HCT116 (cell line): ENCODE results near the gene DIAPH3. TPM values are rescaled to one million over a fixed set of nuclear protein-coding genes. Genes with fewer than 3 reads are reported as not detected.

Source experiments
- ATAC-seq: fragments of 200-7000 bp; cut with Tn5 transposase; 2 replicates; pipeline ENCODE4 v1.9.1; 2020; ENCODE audit warnings: mild to moderate bottlenecking, moderate library complexity
- BruUV-seq: library from RNA; stranded (reverse); fragments of 400-500 nt; replicated peaks from 2 replicates; lab custom pipeline; 2021; lab: Mats Ljungman, UMichigan
- CTCF ChIA-PET: fragments of 300-600 bp; sonication (Branson Sonifier 250); formaldehyde crosslinking; loops from one replicate; lab custom pipeline; 2021; ENCODE audit warnings: antibody characterized with exemption; lab: Charles Lee
- POLR2A ChIA-PET: fragments of 300-600, 350-600 bp; sonication (Branson Sonifier 250); formaldehyde crosslinking; loops from one replicate; lab custom pipeline; 2021; ENCODE audit warnings: antibody characterized with exemption; lab: Charles Lee
- RAD21 ChIA-PET, 2 experiments: fragments of 300-600 bp; sonication (Branson Sonifier 250); formaldehyde crosslinking; loops; one replicate each; lab custom pipeline; 2023; ENCODE audit warnings: low total read pairs in 2 of 2; ENCODE audit not compliant: uncharacterized antibody in 2 of 2, unreplicated experiment in 2 of 2, low non-redundant PET in 1 of 2; lab: Charles Lee
- DNase-seq: peaks from one replicate; pipeline ENCODE4 v3.0.0-alpha.2; 2010; ENCODE audit warnings: low read depth, low spot score
- H2AFZ ChIP-seq: fragments of 200-600 bp; shearing (Covaris generic), sonication (generic); 2 replicates; pipeline ENCODE4 v1.6.1; 2017; ENCODE audit warnings: low read depth, mixed run types, mixed read lengths, antibody characterized with exemption, low read length; ENCODE audit not compliant: poor library complexity, severe bottlenecking
- H3K27ac ChIP-seq: 2 replicates; pipeline ENCODE4 v1.5.1; 2012; ENCODE audit warnings: low read depth, low read length
- H3K27me3 ChIP-seq: fragments of 200-600 bp; sonication (generic); 2 replicates; pipeline ENCODE4 v1.6.1; 2016; ENCODE audit warnings: mixed run types, low read length, mixed read lengths; ENCODE audit not compliant: insufficient read depth
- H3K36me3 ChIP-seq, 2 experiments: fragments of 200-500 bp in 1 of 2; fragments of 200-600 bp in 1 of 2; sonication (Bioruptor generic) in 1 of 2; sonication (generic) in 1 of 2; 2 replicates each; pipeline versions ENCODE4 v1.5.1 to v1.6.1; 2014 to 2016; ENCODE audit warnings: low read length in 2 of 2, inconsistent platforms in 1 of 2, mixed read lengths in 1 of 2, mixed run types in 1 of 2; ENCODE audit not compliant: insufficient read depth in 2 of 2, control insufficient read depth in 1 of 2
- H3K4me1 ChIP-seq, 2 experiments: fragments of 200-600 bp in 1 of 2; sonication (generic) in 1 of 2; 2 replicates each; pipeline versions ENCODE4 v1.5.1 to v1.6.1; 2012 to 2017; ENCODE audit warnings: low read length in 2 of 2, inconsistent platforms in 1 of 2, mild to moderate bottlenecking in 1 of 2, mixed read lengths in 1 of 2, mixed run types in 1 of 2, moderate library complexity in 1 of 2; ENCODE audit not compliant: insufficient read depth in 2 of 2, control insufficient read depth in 1 of 2
- H3K4me2 ChIP-seq: fragments of 200-600 bp; sonication (generic); 2 replicates; pipeline ENCODE4 v1.6.1; 2017; ENCODE audit warnings: mixed run types, low read length, mixed read lengths
- H3K4me3 ChIP-seq, 2 experiments: fragments of 200-600 bp in 1 of 2; sonication (generic) in 1 of 2; replicated peaks in 1 of 2; 2 replicates each; pipeline ENCODE4 v1.5.1; 2011 to 2016; ENCODE audit warnings: low read length in 2 of 2, control low read depth in 1 of 2, low read depth in 1 of 2, mild to moderate bottlenecking in 1 of 2, mixed read lengths in 1 of 2, mixed run types in 1 of 2
- H3K79me2 ChIP-seq: fragments of 200-600 bp; sonication (generic); 2 replicates; pipeline ENCODE4 v1.6.1; 2017; ENCODE audit warnings: mild to moderate bottlenecking, mixed run types, low read length, moderate library complexity, mixed read lengths; ENCODE audit not compliant: insufficient read depth
- H3K9ac ChIP-seq: fragments of 200-600 bp; sonication (generic); 2 replicates; pipeline ENCODE4 v1.6.1; 2016; ENCODE audit warnings: low read length, mixed read lengths
- H3K9me2 ChIP-seq: fragments of 200-600 bp; sonication (generic), shearing (Covaris generic); 2 replicates; pipeline ENCODE4 v1.6.1; 2017; ENCODE audit warnings: mixed run types, mild to moderate bottlenecking, moderate library complexity; ENCODE audit not compliant: insufficient read depth
- H3K9me3 ChIP-seq, 2 experiments: fragments of 200-500 bp in 1 of 2; fragments of 200-600 bp in 1 of 2; sonication (Bioruptor generic) in 1 of 2; sonication (generic) in 1 of 2; 2 replicates each; pipeline ENCODE4 v1.6.1; 2014 to 2017; ENCODE audit warnings: low read length in 2 of 2, mixed read lengths in 2 of 2, inconsistent platforms in 1 of 2, low read depth in 1 of 2, mild to moderate bottlenecking in 1 of 2, mixed run types in 1 of 2, moderate library complexity in 1 of 2; ENCODE audit not compliant: control insufficient read depth in 1 of 2, insufficient read depth in 1 of 2
- H4K20me1 ChIP-seq: fragments of 200-600 bp; sonication (generic), shearing (Covaris generic); 2 replicates; pipeline ENCODE4 v1.6.1; 2017; ENCODE audit warnings: mixed run types, mild to moderate bottlenecking, moderate library complexity; ENCODE audit not compliant: insufficient read depth
- ATF3 ChIP-seq: IDR thresholded peaks from 2 replicates; pipeline ENCODE4 v1.6.1; 2012
- CBX3 ChIP-seq: IDR thresholded peaks from 2 replicates; pipeline ENCODE4 v1.6.1; 2012; ENCODE audit warnings: low read depth
- CEBPB ChIP-seq: IDR thresholded peaks from 2 replicates; pipeline ENCODE4 v1.6.1; 2012; ENCODE audit warnings: low read depth
- EGR1 ChIP-seq: IDR thresholded peaks from 2 replicates; pipeline ENCODE4 v1.6.1; 2012; ENCODE audit warnings: low read depth
- ELF1 ChIP-seq: IDR thresholded peaks from 2 replicates; pipeline ENCODE4 v1.6.1; 2012; ENCODE audit warnings: low read depth, borderline replicate concordance
- EZH2 ChIP-seq: fragments of 200-600 bp; sonication (generic); IDR thresholded peaks from 2 replicates; pipeline ENCODE4 v1.6.1; 2017; ENCODE audit warnings: antibody characterized with exemption, mixed run types
- EZH2phosphoT487 ChIP-seq: fragments of 200-600 bp; IDR thresholded peaks from 2 replicates; pipeline ENCODE4 v1.6.1; 2018; ENCODE audit warnings: antibody characterized with exemption, borderline replicate concordance
- JUND ChIP-seq: IDR thresholded peaks from 2 replicates; pipeline ENCODE4 v1.6.1; 2012
- POLR2A ChIP-seq: IDR thresholded peaks from 2 replicates; pipeline ENCODE4 v1.7.0; 2011; ENCODE audit warnings: borderline replicate concordance; ENCODE audit not compliant: insufficient read depth, insufficient read length; ENCODE audit errors: extremely low read depth
- RAD21 ChIP-seq: IDR thresholded peaks from 2 replicates; pipeline ENCODE4 v1.6.1; 2012; ENCODE audit warnings: low read depth, mild to moderate bottlenecking
- SIN3A ChIP-seq: IDR thresholded peaks from 2 replicates; pipeline ENCODE4 v1.6.1; 2012; ENCODE audit warnings: low read depth
- SP1 ChIP-seq: IDR thresholded peaks from 2 replicates; pipeline ENCODE4 v1.6.1; 2012; ENCODE audit warnings: low read depth
- SRF ChIP-seq: IDR thresholded peaks from 2 replicates; pipeline ENCODE4 v1.6.1; 2012; ENCODE audit warnings: low read depth
- TCF7L2 ChIP-seq: IDR thresholded peaks from 2 replicates; pipeline ENCODE4 v1.7.0; 2011; ENCODE audit warnings: borderline replicate concordance, inconsistent platforms; ENCODE audit not compliant: insufficient read depth, insufficient read length; ENCODE audit errors: extremely low read depth
- YY1 ChIP-seq: IDR thresholded peaks from 2 replicates; pipeline ENCODE4 v1.6.1; 2011; ENCODE audit warnings: low read length, low read depth, moderate library complexity, mild to moderate bottlenecking; ENCODE audit not compliant: insufficient replicate concordance; ENCODE audit errors: extremely low read depth
- ZFX ChIP-seq: fragments of 450-650 bp; IDR thresholded peaks from 2 replicates; pipeline ENCODE4 v1.6.1; 2017
- intact Hi-C: fragments of 100-400 bp; cut with micrococcal nuclease; formaldehyde crosslinking; loops from 2 replicates; pipeline ENCODE4 v1.10.0; 2022
- total RNA-seq: library from RNA; stranded (reverse); gene quantifications from one replicate; pipeline ENCODE4 v1.2.1, GENCODE V29; 2021; ENCODE audit not compliant: unreplicated experiment
- TF ChIP-seq, protein P1 (sequence below): IDR thresholded peaks from 2 replicates; pipeline ENCODE4 v1.6.1; 2011; ENCODE audit warnings: mild to moderate bottlenecking, low read length, moderate library complexity; ENCODE audit not compliant: insufficient replicate concordance; ENCODE audit errors: extremely low read depth
- TF ChIP-seq, protein P2 (sequence below): IDR thresholded peaks from 2 replicates; pipeline ENCODE4 v1.6.1; 2012; ENCODE audit warnings: low read depth

DIAPH3 gene
- total RNA-seq, 1 experiment from 2014 or later: 22.8 TPM

GRCh38 chr13:59861676-59862075, 302.1 kb downstream of the DIAPH3 start:
- ATAC-seq: no peak
- no peak for TF ChIP-seq YY1
- no peak for TF ChIP-seq CEBPB
- TF ChIP-seq EZH2phosphoT487: no peak
- no peak for TF ChIP-seq EGR1
- TF ChIP-seq SRF: no peak
- no peak for TF ChIP-seq CBX3
- no peak for TF ChIP-seq POLR2A
- TF ChIP-seq SP1: no peak
- TF ChIP-seq, all 23 proteins: peak for 0
- Histone ChIP-seq H4K20me1 (no peaks in the 10 kb centered on the region), H3K4me2 (no peak overlapping the region), H3K27me3 (no peaks in the 10 kb centered on the region), H3K9me3 (no peaks in the 10 kb centered on the region), H3K27ac (no peak overlapping the region), H3K4me3 (no peak overlapping the region), H3K9ac (no peak overlapping the region), H3K36me3 (no peaks in the 10 kb centered on the region), H3K79me2 (no peaks in the 10 kb centered on the region), H2AFZ (no peak overlapping the region), H3K4me1 (no peaks in the 10 kb centered on the region), H3K9me2 (no peaks in the 10 kb centered on the region)
- intact Hi-C loops: no loop called here
- ChIA-PET POLR2A (no interaction called here), RAD21 (no interaction called here), CTCF (no interaction called here)
- DNase-seq: no peak
- BruUV-seq: no TSS peak

DNA sequence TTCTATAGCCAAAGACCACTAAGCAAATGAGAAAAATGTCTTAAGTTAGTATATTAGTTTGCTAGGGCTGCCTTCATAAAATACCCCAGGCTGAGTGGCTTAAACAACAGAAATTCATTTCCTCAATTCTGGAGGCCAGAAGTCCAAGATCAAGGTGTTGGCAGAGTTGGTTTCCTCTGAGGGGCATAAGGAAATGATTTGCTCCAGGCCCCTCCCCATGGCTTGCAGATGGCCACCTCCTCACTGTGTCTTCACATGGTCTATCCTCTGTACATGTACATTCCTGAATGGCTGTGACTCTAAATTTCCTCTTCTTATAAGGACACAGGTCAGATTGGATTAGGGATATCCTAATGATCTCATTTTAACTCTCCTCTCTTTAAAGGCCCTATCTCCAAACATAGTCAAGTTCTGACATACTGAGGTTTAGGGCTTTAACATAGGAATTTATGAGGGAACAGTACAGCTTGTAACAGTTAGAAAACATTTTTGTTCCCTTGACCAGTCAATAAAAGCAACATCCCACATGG, 307.4 kb downstream of the DIAPH3 start:
- Histone ChIP-seq H3K9me3 (no peaks in the 10 kb centered on the region), H3K4me1 (no peaks in the 10 kb centered on the region), H3K4me2 (no peak overlapping the region), H3K9me2 (no peaks in the 10 kb centered on the region), H3K79me2 (no peaks in the 10 kb centered on the region), H3K4me3 (no peak overlapping the region), H3K9ac (no peak overlapping the region), H3K36me3 (no peaks in the 10 kb centered on the region), H4K20me1 (no peaks in the 10 kb centered on the region), H3K27me3 (no peaks in the 10 kb centered on the region), H2AFZ (no peak overlapping the region), H3K27ac (no peak overlapping the region)
- DNase-seq (no peak), ATAC-seq (no peak)
- CTCF ChIA-PET: no interaction called here
- intact Hi-C loops: no loop called here
- POLR2A ChIA-PET: no interaction called here
- RAD21 ChIA-PET: no interaction called here
- BruUV-seq: no TSS peak
- TF ChIP-seq JUND (no peak), ATF3 (no peak), CEBPB (no peak), RAD21 (no peak), TCF7L2 (no peak), EZH2 (no peak), ELF1 (no peak), SIN3A (no peak), ZFX (no peak)
- TF ChIP-seq, protein P1, sequence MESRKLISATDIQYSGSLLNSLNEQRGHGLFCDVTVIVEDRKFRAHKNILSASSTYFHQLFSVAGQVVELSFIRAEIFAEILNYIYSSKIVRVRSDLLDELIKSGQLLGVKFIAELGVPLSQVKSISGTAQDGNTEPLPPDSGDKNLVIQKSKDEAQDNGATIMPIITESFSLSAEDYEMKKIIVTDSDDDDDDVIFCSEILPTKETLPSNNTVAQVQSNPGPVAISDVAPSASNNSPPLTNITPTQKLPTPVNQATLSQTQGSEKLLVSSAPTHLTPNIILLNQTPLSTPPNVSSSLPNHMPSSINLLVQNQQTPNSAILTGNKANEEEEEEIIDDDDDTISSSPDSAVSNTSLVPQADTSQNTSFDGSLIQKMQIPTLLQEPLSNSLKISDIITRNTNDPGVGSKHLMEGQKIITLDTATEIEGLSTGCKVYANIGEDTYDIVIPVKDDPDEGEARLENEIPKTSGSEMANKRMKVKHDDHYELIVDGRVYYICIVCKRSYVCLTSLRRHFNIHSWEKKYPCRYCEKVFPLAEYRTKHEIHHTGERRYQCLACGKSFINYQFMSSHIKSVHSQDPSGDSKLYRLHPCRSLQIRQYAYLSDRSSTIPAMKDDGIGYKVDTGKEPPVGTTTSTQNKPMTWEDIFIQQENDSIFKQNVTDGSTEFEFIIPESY: no peak
- TF ChIP-seq, protein P2, sequence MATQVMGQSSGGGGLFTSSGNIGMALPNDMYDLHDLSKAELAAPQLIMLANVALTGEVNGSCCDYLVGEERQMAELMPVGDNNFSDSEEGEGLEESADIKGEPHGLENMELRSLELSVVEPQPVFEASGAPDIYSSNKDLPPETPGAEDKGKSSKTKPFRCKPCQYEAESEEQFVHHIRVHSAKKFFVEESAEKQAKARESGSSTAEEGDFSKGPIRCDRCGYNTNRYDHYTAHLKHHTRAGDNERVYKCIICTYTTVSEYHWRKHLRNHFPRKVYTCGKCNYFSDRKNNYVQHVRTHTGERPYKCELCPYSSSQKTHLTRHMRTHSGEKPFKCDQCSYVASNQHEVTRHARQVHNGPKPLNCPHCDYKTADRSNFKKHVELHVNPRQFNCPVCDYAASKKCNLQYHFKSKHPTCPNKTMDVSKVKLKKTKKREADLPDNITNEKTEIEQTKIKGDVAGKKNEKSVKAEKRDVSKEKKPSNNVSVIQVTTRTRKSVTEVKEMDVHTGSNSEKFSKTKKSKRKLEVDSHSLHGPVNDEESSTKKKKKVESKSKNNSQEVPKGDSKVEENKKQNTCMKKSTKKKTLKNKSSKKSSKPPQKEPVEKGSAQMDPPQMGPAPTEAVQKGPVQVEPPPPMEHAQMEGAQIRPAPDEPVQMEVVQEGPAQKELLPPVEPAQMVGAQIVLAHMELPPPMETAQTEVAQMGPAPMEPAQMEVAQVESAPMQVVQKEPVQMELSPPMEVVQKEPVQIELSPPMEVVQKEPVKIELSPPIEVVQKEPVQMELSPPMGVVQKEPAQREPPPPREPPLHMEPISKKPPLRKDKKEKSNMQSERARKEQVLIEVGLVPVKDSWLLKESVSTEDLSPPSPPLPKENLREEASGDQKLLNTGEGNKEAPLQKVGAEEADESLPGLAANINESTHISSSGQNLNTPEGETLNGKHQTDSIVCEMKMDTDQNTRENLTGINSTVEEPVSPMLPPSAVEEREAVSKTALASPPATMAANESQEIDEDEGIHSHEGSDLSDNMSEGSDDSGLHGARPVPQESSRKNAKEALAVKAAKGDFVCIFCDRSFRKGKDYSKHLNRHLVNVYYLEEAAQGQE: no peak
